Measurements from ENCODE around the gene NPAS3. TPM values are rescaled to one million over a fixed set of nuclear protein-coding genes. Genes with fewer than 3 reads are reported as not detected.

NPAS3 gene
- total RNA-seq, 1 donor from 2014 or later: 0.93 TPM

DNA sequence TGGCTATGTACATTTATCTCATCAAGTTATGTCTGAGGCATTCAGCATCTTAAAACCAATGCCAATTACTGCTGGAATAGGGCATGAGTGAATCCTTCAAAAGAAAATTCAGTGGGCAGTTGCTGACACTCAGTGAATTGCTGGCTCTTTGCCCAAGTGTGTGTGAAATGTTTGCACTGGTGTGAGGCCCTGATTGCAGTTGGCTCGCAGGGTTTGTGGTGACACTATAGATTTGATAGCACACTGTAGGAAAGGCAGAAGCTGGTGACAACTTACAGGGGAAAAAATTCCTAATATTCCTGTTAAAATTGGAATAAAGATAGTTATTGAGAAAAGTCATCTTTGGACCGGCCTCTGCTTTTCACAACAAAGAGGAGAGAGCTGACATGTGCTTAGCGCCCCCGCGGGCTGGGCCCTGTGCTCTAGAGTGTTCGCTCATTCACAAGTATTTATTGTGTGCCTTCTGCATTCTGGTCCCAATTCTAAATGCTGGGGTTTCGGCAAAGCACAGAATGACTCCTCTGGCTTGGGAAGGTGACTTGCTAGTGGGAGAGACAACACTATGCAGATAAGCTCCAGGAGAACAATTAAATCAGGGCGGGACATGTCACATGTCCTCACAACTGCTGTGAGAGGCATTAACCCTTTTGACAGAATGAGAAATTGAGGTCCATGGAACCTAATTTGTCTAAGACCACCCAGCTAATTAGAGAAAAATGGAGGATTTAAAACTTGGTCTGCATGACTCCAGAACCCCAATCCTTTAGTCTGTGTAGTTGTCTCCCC, 418.7 kb downstream of the NPAS3 start:
- DNase-seq (ENCODE audit: extremely low read depth, low read depth, low spot score): no peak

- no peak for DNase-seq (ENCODE audit: extremely low read depth, low read depth, low spot score)
These were observed 420.7 kb downstream of the NPAS3 start for GRCh38 chr14:33359288-33359881.

GRCh38 chr14:33362934-33363333, 424.3 kb downstream of the NPAS3 start:
- DNase-seq (ENCODE audit: extremely low read depth, low read depth, low spot score): no peak

- no peak for DNase-seq (ENCODE audit: extremely low read depth, low read depth, low spot score)
These were observed 425.0 kb downstream of the NPAS3 start for GRCh38 chr14:33363682-33364081.

- DNase-seq (ENCODE audit: extremely low read depth, low read depth, low spot score): no peak
These were observed 425.8 kb downstream of the NPAS3 start for GRCh38 chr14:33364466-33364865.

GRCh38 chr14:33369041-33369440, 430.4 kb downstream of the NPAS3 start:
- no peak for DNase-seq (ENCODE audit: extremely low read depth, low read depth, low spot score)

DNA sequence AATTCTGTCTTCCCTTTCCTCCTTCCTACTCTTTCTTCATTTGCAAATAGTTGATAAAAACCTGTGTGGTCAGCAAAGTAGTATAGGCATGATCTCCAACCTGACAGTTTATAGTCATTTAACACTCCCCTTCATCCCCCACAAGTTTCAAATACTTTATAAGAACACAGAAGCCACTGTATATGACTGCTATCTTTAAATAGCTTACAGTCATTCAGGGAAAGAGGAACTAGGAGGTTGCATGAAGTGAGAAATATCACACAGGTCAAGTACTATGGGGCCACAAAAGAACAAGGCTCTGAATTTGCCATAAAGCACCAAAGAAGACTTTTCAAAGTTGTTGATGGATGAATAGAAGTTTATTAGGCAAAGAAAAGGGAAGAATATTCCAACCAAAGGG, 431.3 kb downstream of the NPAS3 start:
- no peak for DNase-seq (ENCODE audit: extremely low read depth, low read depth, low spot score)

DNA sequence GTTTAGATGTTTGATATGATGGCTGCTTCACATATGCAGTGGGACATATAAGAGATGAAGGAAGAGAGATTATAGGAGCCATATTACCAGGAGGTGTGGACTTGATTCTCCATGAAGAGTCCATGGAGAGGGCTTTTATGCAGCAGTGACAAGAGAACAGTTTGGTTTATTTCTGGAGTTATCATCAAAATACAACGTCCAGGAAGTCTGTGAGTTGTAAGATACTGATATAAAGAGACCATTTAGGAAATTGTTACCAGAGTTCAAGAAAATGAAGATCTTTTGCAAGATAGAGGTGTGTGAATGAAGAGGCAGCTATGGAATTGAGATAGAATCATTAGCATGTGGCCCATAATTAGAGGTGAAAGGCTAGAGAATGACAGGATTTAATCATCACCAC, 431.7 kb downstream of the NPAS3 start:
- no peak for DNase-seq (ENCODE audit: extremely low read depth, low read depth, low spot score)

GRCh38 chr14:33375196-33375595, 436.5 kb downstream of the NPAS3 start:
- DNase-seq (ENCODE audit: extremely low read depth, low read depth, low spot score): no peak

DNA sequence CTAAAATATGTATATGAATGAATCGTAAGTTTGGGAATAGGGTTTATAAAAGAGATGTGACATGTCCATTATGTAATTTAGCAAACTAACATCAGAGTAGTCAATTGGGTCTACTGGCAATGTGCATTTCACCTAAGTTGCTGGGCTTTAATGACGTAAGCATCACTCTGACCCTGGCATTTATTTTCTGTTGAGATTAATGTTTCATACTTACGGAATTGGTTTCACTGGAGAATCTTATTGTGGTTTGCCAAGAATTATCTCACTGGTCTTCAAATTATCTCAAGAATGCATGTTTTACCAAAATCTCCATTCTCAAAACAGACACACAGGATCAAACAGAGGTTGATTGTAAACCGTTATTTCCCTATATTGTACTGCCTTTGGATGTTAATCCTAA, 437.1 kb downstream of the NPAS3 start:
- no peak for DNase-seq (ENCODE audit: extremely low read depth, low read depth, low spot score)

DNA sequence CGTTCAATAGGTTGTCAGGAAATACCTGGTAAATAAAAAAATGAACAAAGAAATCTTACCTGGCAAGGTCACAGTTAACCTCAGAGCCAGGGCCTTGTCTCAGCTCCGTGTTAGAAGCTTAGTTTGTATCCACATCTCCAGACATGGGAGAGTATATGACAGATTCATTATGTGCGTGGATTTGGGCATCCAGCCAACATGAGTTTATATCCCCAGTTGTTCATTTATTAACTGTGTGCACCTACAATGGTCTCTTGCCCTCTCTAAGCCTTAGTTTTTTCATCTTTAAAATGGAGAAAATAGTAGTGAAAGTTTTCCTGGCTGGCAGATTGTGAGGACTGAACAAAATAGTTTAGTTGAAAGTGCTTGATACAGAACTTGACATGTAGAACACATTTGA, 437.8 kb downstream of the NPAS3 start:
- DNase-seq (ENCODE audit: extremely low read depth, low read depth, low spot score): no peak

- DNase-seq (ENCODE audit: extremely low read depth, low read depth, low spot score): no peak
These were observed 439.1 kb downstream of the NPAS3 start for GRCh38 chr14:33377596-33378390.

- DNase-seq (ENCODE audit: extremely low read depth, low read depth, low spot score): no peak
These were observed 443.0 kb downstream of the NPAS3 start for GRCh38 chr14:33381717-33382116.

DNA sequence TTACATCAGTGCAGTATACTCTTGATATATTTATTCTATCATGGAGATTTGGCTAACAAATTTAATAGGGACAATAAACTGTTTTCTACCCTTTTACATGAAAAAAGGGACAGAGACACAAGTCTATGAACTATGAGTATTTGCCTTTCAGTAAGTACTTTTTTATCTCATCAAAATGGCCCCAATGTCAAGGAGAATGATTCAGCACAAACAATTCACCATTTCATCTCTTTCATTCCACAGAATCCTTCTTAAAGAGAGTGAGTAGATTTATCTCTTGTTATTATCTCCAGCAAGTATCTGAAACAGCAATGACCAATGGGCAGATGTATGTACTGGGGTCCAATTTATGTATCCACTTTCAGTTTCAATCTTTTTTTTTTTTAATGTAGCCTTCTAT, 447.5 kb downstream of the NPAS3 start:
- no peak for DNase-seq (ENCODE audit: extremely low read depth, low read depth, low spot score)

DNA sequence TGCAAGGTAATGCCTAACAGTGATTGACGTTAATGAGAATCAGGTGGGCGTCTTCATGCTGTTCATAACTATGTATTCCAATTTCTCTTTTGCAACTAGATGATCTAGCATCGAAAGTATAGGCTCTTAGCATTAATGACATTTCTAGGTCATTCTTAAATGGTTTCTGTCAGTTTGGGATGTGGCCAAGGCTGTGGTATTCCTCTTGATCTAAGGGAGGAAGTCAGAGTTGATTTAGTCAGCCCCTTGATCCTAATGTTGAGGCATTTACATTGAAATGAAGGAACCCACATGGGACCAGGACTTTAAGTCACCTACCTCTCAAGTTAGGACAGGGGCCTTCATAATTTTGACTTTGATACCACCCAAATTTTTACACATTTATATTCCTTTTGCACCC, 448.1 kb downstream of the NPAS3 start:
- no peak for DNase-seq (ENCODE audit: extremely low read depth, low read depth, low spot score)

- no peak for DNase-seq (ENCODE audit: extremely low read depth, low read depth, low spot score)
These were observed 451.7 kb downstream of the NPAS3 start for GRCh38 chr14:33390335-33390734.

- DNase-seq (ENCODE audit: extremely low read depth, low read depth, low spot score): no peak
These were observed 454.7 kb downstream of the NPAS3 start for GRCh38 chr14:33393231-33393894.

- DNase-seq (ENCODE audit: extremely low read depth, low read depth, low spot score): no peak
These were observed 455.3 kb downstream of the NPAS3 start for GRCh38 chr14:33393895-33394368.

DNA sequence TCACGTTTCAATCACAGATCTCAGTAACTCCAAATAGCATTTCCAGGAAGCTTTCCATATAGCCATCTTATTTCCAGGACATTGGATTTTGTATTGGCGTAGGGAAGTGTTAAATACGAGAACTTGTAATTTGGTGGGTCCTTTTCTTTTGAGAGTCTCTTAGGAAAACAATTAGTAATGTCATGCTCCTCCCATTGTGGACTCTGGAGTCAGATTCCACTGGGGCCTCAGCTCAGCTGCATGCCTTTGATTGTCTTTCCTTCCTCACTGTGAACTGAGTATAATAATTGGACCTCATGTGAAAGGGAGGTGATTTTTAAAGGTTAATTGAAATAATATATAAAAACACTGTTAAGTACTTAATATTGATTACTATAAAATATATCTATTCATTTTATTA, 462.6 kb downstream of the NPAS3 start:
- no peak for DNase-seq (ENCODE audit: extremely low read depth, low read depth, low spot score)

GRCh38 chr14:33402604-33403003, 463.9 kb downstream of the NPAS3 start:
- DNase-seq (ENCODE audit: extremely low read depth, low read depth, low spot score): no peak

DNA sequence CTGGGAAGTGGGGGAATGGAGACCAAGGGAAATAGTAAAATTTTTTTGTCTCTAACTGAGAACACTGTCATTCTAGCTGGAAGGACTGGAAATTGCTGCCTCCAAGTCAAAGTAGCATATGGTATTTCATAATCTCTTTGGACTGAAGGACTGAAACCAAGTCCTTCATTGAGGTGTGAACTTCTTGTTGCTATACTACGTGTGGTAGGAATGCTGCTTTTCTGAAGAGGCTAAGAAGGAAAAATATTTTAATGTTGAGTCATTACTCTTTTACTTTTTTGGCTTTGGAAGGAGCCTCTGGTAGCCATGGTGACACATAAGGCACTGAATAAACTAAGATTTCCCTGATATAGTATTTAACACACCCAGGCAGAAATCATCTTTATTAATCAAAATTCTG, 465.4 kb downstream of the NPAS3 start:
- DNase-seq (ENCODE audit: extremely low read depth, low read depth, low spot score): no peak
